ENCODE measurements around the gene SPATS2.

SPATS2 gene

GRCh38 chr12:49336645-49337584 is 30.3 kb upstream of the SPATS2 start, which contains the start of gene C1QL4:
TSS of gene C1QL4 (minus strand) at chr12:49337188. CDS start at chr12:49336477, 711 bp downstream.
- peak; percentile 82 for DNase-seq

- DNase-seq: no peak
Measured at GRCh38 chr12:49338830-49339463, 28.3 kb upstream of the SPATS2 start.

- no peak for DNase-seq
Measured at GRCh38 chr12:49339464-49339861, 27.8 kb upstream of the SPATS2 start.

GRCh38 chr12:49340095-49340870 is 27.0 kb upstream of the SPATS2 start:
- no peak for DNase-seq

- no peak for DNase-seq
Measured at GRCh38 chr12:49340971-49341776, 26.1 kb upstream of the SPATS2 start.

- DNase-seq: no peak
Measured at GRCh38 chr12:49341777-49342065, 25.5 kb upstream of the SPATS2 start.

- DNase-seq: peak; percentile 51
Measured at GRCh38 chr12:49342066-49342913, 25.0 kb upstream of the SPATS2 start.

- no peak for DNase-seq
Measured at GRCh38 chr12:49342914-49343731, 24.1 kb upstream of the SPATS2 start.

- no peak for DNase-seq
Measured at GRCh38 chr12:49344486-49345050, 22.7 kb upstream of the SPATS2 start.

- DNase-seq: no peak
Measured at GRCh38 chr12:49345051-49345824, 22.0 kb upstream of the SPATS2 start.

- no peak for DNase-seq
Measured at GRCh38 chr12:49345825-49346658, 21.2 kb upstream of the SPATS2 start.

GRCh38 chr12:49346659-49347310 is 20.5 kb upstream of the SPATS2 start, which contains the start of gene DNAJC22:
TSS of gene DNAJC22 (plus strand) at chr12:49346888. CDS start at chr12:49348873, 1,985 bp downstream.
- peak; percentile 18 for DNase-seq

- DNase-seq: peak; percentile 67
Measured at GRCh38 chr12:49347311-49348193, 19.7 kb upstream of the SPATS2 start.

GRCh38 chr12:49348781-49349180 is 18.5 kb upstream of the SPATS2 start:
- no peak for DNase-seq

- no peak for DNase-seq
Measured at GRCh38 chr12:49349266-49349665, 18.0 kb upstream of the SPATS2 start.

- DNase-seq: no peak
Measured at GRCh38 chr12:49352351-49352750, 14.9 kb upstream of the SPATS2 start.

GRCh38 chr12:49355913-49356312 is 11.3 kb upstream of the SPATS2 start:
- DNase-seq: no peak
